Measurements from ENCODE around the gene CTNND2. TPM values are rescaled to one million over a fixed set of nuclear protein-coding genes. Genes with fewer than 3 reads are reported as not detected.

Gene CTNND2
- total RNA-seq, 2 experiments from 2014 or later, result not detected

DNA sequence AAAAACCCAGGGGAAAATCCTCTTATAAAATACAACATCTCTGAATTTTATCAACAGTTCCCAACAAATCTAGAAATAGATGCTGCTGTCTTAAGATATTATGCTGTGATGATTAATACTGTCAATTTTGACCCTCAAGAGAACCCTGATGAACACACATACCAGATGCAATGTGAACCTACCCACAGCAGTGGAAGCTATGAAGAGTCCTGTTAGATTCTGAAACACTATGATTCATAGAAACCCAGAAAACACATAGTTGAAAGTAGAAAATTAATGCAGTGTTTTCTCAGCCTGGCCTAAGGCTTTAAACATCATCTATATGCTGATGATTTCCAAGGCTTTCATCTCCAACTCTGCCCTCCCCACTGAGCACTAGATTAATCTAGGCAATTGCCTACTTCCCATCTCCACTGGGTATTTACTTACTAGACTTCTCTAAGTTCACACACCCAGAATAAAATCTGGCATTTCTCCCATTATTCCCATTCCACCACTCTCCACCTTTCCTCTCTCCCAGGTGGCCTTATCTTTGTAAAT lies 296.2 kb downstream of the CTNND2 start:
- CTCF ChIA-PET, result no interaction called here
- POLR2A ChIA-PET, result no interaction called here
- Mint-ChIP-seq H3K27me3 (no peaks in the 10 kb centered on the region), H3K36me3 (ENCODE audit: low read depth) (no peaks in the 10 kb centered on the region), H3K27ac (no peak overlapping the region), H3K4me3 (no peak overlapping the region), H3K9me3 (no peaks in the 10 kb centered on the region), H3K4me1 (no peaks in the 10 kb centered on the region)
- DNase-seq, result no peak

DNA sequence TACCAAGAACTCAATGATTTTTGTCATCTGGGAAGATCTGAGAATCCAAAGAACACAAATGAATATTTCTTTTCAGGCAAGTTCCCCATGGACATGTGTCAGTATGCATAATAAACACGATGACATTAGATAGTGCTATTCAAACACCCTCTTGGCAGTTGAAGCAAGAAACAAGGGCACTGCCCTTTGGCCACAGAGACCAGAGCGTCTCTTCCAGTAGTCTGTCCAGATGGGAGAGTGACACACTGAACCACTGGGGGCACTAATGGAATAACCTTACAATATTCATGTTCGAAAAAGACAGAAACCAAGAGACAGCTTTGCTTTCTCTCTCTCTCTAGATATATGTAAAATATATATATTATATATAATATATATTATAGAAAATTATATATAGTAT lies 301.9 kb downstream of the CTNND2 start:
- H3K27me3 Mint-ChIP-seq, result no peaks in the 10 kb centered on the region
- no peaks in the 10 kb centered on the region for H3K4me1 Mint-ChIP-seq
- no peak overlapping the region for H3K27ac Mint-ChIP-seq
- POLR2A ChIA-PET, result no interaction called here
- no peaks in the 10 kb centered on the region for H3K9me3 Mint-ChIP-seq
- no peaks in the 10 kb centered on the region for H3K36me3 Mint-ChIP-seq (ENCODE audit: low read depth)
- CTCF ChIA-PET, result no interaction called here
- DNase-seq, result no peak
- no peak overlapping the region for H3K4me3 Mint-ChIP-seq

DNA sequence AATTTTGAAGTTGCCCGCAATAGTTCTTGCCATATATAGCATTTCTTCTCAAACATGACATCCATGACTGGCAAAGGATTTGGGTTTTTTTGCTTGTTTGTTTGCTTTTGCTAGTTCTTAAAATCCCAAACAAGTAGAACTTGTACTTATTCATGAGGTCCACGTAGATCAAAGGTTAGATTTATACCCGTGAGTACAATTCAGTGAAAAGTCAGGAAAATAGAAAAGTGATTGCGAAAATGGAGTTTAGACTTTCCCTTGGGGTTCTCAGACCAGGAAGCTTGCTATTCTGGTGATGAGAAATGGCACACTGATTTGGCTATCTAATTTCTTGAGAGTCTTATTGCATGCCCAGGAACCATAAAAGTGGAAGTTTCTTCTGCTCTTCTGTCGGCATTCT lies 304.7 kb downstream of the CTNND2 start:
- Mint-ChIP-seq H3K27ac (no peak overlapping the region), H3K27me3 (no peaks in the 10 kb centered on the region), H3K4me1 (no peaks in the 10 kb centered on the region), H3K9me3 (no peaks in the 10 kb centered on the region), H3K36me3 (ENCODE audit: low read depth) (no peaks in the 10 kb centered on the region), H3K4me3 (no peak overlapping the region)
- ChIA-PET CTCF (no interaction called here), POLR2A (no interaction called here)
- DNase-seq, result no peak

DNA sequence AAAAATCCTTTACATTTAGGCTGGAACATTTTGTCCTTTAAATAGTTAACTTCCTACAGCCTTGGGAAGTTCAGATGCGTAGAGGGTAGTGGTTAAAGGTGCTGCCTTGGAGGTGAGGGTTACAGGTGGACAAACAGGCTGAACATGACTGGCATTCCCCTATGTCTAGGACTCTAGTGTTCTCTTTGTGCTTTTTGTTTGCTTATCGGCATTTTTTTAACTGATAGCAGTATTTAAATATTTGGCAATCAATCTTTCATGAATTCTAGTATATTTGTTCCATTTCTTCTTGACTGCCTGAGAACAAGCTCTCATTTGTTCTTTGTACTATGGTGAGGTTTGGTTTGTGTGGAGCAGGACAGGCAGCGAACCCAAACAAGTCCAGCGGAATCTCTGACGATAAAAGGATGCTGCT lies 307.6 kb downstream of the CTNND2 start:
- no peak overlapping the region for H3K27ac Mint-ChIP-seq
- H3K4me3 Mint-ChIP-seq, result no peak overlapping the region
- peaks cover 2% of the 10 kb centered on the region for H3K9me3 Mint-ChIP-seq
- ChIA-PET CTCF (no interaction called here), POLR2A (no interaction called here)
- no peaks in the 10 kb centered on the region for H3K36me3 Mint-ChIP-seq (ENCODE audit: low read depth)
- no peaks in the 10 kb centered on the region for H3K4me1 Mint-ChIP-seq
- DNase-seq, result no peak
- no peaks in the 10 kb centered on the region for H3K27me3 Mint-ChIP-seq

DNA sequence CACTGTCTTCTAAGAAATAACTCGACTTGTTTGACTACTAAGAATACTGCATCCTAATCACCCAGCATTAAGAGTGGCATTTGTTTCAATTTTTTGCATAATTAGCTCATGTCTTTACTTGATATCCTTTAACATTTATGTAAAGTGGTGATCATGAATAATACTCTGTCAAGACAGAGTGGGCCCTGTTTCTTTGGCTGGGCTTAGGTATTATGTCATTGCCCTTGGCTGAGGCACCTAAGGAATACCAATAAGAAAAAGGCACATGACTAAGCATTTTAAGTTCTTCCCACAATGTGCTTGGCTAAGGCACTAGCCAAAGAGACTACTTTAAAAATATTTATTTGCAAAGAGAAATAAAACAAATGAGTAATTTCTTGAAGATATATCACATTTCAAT lies 308.1 kb downstream of the CTNND2 start:
- Mint-ChIP-seq H3K27ac (no peak overlapping the region), H3K4me1 (no peaks in the 10 kb centered on the region), H3K27me3 (no peaks in the 10 kb centered on the region), H3K36me3 (ENCODE audit: low read depth) (no peaks in the 10 kb centered on the region), H3K4me3 (no peak overlapping the region), H3K9me3 (peaks cover 2% of the 10 kb centered on the region)
- no peak for DNase-seq
- ChIA-PET CTCF (no interaction called here), POLR2A (no interaction called here)

DNA sequence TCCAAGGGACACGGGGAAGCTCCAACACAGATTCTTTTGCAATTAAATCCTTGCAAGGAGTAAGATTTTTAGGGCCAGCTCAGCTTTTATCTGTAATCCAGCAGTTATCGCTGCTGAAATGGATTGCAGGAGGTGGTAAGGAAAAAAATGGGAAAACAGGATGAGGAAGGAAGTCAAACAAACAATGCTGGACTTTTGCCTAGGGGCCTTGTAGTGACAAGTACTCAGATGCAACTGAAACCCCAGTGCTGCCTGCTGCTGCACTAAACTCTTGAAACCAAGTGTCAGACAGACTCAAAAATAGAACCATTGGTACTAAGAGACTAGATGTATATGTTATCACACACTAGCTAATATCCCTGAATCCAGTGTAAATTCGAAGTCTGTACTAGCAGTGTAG lies 309.2 kb downstream of the CTNND2 start:
- Mint-ChIP-seq H3K27ac (no peak overlapping the region), H3K4me3 (no peak overlapping the region), H3K27me3 (no peaks in the 10 kb centered on the region), H3K36me3 (ENCODE audit: low read depth) (no peaks in the 10 kb centered on the region), H3K4me1 (no peaks in the 10 kb centered on the region), H3K9me3 (peaks cover 4% of the 10 kb centered on the region)
- POLR2A ChIA-PET, result no interaction called here
- no peak for DNase-seq
- CTCF ChIA-PET, result no interaction called here

DNA sequence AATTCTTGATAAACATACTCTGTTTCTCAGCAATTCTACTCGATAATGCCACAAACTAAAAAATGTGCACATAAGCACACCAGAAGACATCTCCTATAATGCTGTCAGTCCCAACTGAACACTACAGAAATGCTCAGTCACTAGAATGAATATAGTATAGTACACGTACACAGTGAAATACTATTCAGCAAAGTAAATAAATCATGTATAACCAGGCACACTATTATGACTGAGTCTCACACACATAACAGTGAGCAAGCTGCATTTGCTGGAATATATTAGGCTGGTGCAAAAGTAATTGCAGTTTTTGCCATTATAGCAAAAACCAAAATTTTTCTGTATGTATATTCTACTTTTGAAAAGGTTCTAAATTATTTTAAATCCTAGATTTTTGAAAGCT lies 310.2 kb downstream of the CTNND2 start:
- DNase-seq, result no peak
- H3K36me3 Mint-ChIP-seq (ENCODE audit: low read depth), result no peaks in the 10 kb centered on the region
- H3K27me3 Mint-ChIP-seq, result no peaks in the 10 kb centered on the region
- no peak overlapping the region for H3K4me3 Mint-ChIP-seq
- H3K9me3 Mint-ChIP-seq, result peaks cover 4% of the 10 kb centered on the region
- no peak overlapping the region for H3K27ac Mint-ChIP-seq
- H3K4me1 Mint-ChIP-seq, result no peaks in the 10 kb centered on the region
- ChIA-PET CTCF (no interaction called here), POLR2A (no interaction called here)

DNA sequence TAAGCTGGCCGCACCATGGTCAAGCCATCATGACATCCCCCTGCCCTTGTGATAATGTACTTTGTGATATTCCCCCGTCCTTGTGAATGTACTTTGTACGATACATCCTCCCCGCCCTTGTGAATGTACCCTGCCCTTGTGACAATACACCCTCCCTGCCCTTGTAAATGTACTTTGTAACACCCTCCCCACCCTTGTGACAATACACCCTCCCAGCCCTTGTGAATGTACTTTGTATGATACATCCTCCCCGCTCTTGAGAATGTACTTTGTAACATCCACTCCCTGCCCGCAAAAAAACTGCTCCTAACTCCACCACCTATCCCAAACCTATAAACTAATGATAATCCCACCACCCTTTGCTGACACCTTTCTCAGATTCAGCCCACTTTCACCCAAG lies 313.8 kb downstream of the CTNND2 start:
- Mint-ChIP-seq H3K4me1 (no peaks in the 10 kb centered on the region), H3K9me3 (peaks cover 4% of the 10 kb centered on the region), H3K4me3 (no peak overlapping the region), H3K36me3 (ENCODE audit: low read depth) (no peaks in the 10 kb centered on the region), H3K27me3 (no peaks in the 10 kb centered on the region), H3K27ac (no peak overlapping the region)
- no peak for DNase-seq
- CTCF ChIA-PET, result no interaction called here
- POLR2A ChIA-PET, result no interaction called here

DNA sequence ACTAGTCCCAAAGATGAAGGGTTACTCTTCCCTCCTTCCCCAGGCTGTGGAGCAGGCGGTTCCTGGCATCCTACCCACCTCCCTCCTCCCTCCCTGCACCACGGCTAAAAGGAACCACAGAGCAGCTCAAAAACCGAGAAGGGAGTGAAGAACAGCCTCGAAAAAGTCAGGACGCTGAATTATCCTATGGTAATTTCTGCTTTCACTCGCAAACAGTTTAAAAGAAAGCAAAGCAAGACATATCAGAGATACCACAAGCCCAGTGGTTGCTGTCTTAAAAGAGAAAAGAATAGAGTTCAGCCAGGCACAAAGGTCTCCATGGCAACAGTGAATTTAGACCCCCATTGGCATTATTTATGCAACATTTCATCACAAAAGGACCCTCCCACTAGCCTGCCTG lies 315.4 kb downstream of the CTNND2 start:
- Mint-ChIP-seq H3K27ac (no peak overlapping the region), H3K4me3 (no peak overlapping the region), H3K36me3 (ENCODE audit: low read depth) (no peaks in the 10 kb centered on the region), H3K9me3 (peaks cover 4% of the 10 kb centered on the region), H3K27me3 (no peaks in the 10 kb centered on the region), H3K4me1 (no peaks in the 10 kb centered on the region)
- CTCF ChIA-PET, result no interaction called here
- no peak for DNase-seq
- POLR2A ChIA-PET, result no interaction called here

DNA sequence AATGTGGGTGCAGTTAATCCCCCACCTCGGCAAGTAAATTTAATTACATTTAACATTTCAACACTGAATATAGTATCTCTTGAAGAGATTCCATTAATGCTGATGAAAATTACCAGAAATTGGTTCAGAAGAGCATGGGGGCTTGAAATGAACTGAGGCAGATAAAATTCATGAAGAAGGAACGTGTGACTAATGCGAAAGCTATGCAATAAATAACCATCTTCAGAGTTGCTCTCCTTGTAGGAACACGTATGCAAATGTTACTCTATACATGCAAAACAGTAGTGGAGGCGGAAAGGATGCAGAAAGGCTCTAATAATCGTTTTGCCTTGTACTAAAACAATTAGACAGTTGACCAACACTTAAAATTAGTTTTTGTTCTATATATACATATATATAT lies 320.2 kb downstream of the CTNND2 start:
- Mint-ChIP-seq H3K9me3 (no peaks in the 10 kb centered on the region), H3K27ac (no peak overlapping the region), H3K4me1 (no peaks in the 10 kb centered on the region), H3K36me3 (ENCODE audit: low read depth) (no peaks in the 10 kb centered on the region), H3K4me3 (no peak overlapping the region), H3K27me3 (no peaks in the 10 kb centered on the region)
- POLR2A ChIA-PET, result no interaction called here
- no peak for DNase-seq
- CTCF ChIA-PET, result no interaction called here

DNA sequence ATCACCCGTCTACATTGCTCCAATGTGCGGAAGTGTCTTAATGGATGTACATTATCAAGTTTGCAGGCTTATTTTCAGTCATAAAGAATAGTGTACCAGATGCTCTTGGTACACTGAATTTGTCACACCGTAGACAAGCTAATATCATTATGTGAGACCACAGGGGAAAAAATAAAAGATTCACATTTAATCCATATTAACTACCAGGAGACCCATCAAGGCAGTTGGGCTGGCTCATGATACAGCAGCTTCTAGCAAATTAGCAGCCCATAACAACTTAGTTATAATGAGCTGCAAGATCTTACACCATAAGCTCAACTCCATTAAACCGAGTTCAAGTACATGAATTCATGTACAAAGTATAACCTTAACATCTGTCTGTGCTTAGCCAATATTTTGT lies 324.9 kb downstream of the CTNND2 start:
- Mint-ChIP-seq H3K4me3 (no peak overlapping the region), H3K36me3 (ENCODE audit: low read depth) (no peaks in the 10 kb centered on the region), H3K27me3 (no peaks in the 10 kb centered on the region), H3K9me3 (no peaks in the 10 kb centered on the region), H3K27ac (no peak overlapping the region), H3K4me1 (no peaks in the 10 kb centered on the region)
- ChIA-PET POLR2A (no interaction called here), CTCF (no interaction called here)
- DNase-seq, result no peak

DNA sequence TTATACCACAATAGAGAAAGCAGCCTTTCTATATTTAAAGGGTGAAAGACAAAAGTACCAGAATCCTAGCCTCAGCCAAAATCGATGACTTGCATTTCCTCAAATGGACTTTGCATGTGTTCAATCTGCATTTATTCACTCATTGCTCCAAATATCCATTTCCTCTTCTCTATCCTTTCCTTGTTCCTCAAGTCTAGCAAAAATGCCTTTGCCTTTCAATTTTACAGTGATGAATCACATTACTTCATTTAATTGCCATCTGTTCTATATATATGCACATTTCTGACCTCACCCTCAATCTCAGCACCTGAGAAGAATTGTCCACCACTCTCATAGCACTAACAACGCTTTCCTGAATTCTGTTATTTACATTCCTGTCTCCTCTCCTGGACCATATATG lies 329.5 kb downstream of the CTNND2 start:
- no peak for DNase-seq
- Mint-ChIP-seq H3K4me3 (no peak overlapping the region), H3K9me3 (no peaks in the 10 kb centered on the region), H3K36me3 (ENCODE audit: low read depth) (no peaks in the 10 kb centered on the region), H3K27ac (no peak overlapping the region), H3K4me1 (no peaks in the 10 kb centered on the region), H3K27me3 (no peaks in the 10 kb centered on the region)
- ChIA-PET POLR2A (no interaction called here), CTCF (no interaction called here)

DNA sequence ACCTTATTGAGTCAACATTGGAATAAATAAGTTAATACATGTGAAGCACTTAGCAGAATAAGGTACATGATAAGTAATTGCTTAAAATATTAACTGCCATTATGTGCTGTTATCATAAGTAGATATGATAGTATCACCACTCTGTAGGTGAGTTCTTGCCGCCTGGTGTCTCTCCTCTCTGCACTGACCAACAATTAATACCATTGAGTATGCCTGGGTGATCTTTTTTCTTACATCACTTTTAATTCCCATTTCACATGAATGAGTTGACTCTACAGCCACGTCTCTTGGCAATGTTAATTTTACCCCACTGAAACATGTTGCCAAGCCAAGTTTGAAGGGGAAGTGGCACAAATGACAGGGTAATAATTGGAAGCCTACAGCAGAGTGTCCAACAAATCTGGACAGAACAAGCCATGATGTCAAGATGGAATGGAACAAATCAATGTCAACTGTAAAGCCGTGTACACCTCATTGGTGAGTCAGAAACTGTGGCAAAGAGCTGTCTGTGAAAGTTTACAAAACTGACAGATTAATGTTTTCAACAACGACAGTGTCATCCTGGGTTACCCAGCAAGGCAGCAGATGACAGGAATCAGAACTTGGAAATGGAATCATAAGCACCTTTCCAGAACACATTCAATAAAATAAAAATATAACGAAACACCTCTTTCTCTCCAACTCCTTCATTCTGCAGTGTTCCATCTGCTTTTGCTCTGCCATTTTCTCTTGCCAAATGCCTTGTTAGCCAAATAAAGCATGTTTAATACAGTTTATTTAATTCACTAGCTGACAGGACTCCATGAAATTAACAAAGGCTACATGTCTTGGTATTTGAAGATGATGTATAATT lies 330.9 kb downstream of the CTNND2 start:
- POLR2A ChIA-PET, result no interaction called here
- DNase-seq, result no peak
- CTCF ChIA-PET, result no interaction called here
- Mint-ChIP-seq H3K4me3 (no peak overlapping the region), H3K27ac (no peak overlapping the region), H3K27me3 (no peaks in the 10 kb centered on the region), H3K4me1 (no peaks in the 10 kb centered on the region), H3K9me3 (no peaks in the 10 kb centered on the region), H3K36me3 (ENCODE audit: low read depth) (no peaks in the 10 kb centered on the region)

DNA sequence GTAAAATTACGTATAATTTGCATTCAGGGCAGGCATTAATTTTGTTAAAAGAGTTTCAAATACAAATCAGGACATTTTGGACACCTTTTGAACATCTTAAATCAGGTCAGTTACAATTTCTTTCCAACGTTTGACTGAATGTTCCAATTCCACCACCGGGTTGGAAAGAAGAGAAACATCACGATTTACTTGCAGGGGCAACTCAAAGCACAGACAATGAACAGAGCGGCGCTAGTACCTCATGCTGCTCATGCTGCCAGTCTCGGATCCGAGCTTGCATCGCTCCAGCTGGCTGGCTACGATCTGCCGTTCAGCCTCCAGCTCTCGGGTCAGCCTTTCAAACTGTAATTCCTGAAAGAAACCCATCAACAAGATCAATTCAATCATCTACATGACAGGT lies 339.5 kb downstream of the CTNND2 start:
- DNase-seq, result no peak
- Mint-ChIP-seq H3K9me3 (no peaks in the 10 kb centered on the region), H3K27ac (no peak overlapping the region), H3K36me3 (ENCODE audit: low read depth) (no peaks in the 10 kb centered on the region), H3K4me3 (no peak overlapping the region), H3K4me1 (no peaks in the 10 kb centered on the region), H3K27me3 (no peaks in the 10 kb centered on the region)
- ChIA-PET POLR2A (no interaction called here), CTCF (no interaction called here)

Data from activated CD4-positive, alpha-beta memory T cell treated with anti-CD3 and anti-CD28 coated beads, Interleukin-2, amount 10 ng/mL, durations not matched to agents 7 days and 5 days (primary cell).